Adrenal gland (tissue), 5 donors: Measurements from ENCODE around the gene CFAP57.

Source experiments
- POLR2A ChIP-seq, 2 donors: fragments of 450-650 bp; IDR thresholded peaks; one replicate each; pipeline ENCODE4 v1.6.1; 2017; ENCODE audit warnings: antibody characterized with exemption in 2 of 2, mild to moderate bottlenecking in 2 of 2, moderate library complexity in 1 of 2
- TF ChIP-seq, protein P1 (sequence below), 6 experiments: fragments of 450-650 bp in 4 of 6; fragments of 200-600 bp in 2 of 6; sonication (generic) in 1 of 6; IDR thresholded peaks; 1 replicate in 5 of 6; 2 replicates in 1 of 6; pipeline versions ENCODE4 v1.5.1 to v1.8.0; 2016 to 2021; ENCODE audit warnings: antibody characterized with exemption in 6 of 6, mild to moderate bottlenecking in 2 of 6, moderate library complexity in 1 of 6
- donor health status: DM: no; HTN: no; CAD: no.

DNA sequence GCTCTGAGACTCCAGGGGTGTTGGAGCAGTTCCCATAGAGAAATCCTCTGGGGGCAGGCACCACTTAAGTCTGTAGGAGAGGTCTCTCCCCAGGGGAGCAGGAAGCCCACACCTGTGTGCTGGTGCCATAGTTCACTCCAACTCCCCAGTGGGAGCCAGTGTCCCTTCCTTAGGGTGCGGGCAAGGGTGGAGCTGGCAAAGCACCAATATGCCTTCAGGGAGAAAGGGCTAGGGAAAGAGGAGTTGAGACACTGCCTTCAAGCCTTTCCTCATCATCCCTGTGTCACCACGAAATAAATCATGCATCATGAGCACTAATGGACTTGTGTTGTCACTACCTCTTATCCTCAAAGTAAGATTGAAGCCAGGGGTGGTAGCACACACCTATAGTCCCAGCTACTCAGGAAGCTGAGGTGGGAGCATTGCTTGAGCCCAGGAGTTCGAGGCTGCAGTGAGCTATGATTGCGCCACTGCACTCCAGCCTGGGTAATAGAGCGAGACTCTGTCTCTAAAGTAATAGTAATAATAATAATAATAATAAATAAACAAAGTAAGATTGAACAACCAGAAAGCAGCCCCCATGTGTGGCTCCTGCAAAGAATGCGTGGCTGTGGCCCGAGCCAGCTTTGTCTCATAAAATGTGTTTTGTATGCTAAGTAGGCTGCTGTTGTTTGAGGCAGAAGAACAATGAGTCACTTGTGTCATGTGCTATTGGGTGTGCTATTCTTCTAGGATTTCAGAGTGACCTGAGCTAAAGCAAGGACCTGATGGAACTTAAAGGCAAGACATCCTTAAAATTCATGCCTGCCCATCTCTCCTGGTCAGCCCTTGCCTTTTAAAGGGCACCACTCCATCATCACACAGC, 122.0 kb downstream of the CFAP57 start:
- TF ChIP-seq, protein P1, sequence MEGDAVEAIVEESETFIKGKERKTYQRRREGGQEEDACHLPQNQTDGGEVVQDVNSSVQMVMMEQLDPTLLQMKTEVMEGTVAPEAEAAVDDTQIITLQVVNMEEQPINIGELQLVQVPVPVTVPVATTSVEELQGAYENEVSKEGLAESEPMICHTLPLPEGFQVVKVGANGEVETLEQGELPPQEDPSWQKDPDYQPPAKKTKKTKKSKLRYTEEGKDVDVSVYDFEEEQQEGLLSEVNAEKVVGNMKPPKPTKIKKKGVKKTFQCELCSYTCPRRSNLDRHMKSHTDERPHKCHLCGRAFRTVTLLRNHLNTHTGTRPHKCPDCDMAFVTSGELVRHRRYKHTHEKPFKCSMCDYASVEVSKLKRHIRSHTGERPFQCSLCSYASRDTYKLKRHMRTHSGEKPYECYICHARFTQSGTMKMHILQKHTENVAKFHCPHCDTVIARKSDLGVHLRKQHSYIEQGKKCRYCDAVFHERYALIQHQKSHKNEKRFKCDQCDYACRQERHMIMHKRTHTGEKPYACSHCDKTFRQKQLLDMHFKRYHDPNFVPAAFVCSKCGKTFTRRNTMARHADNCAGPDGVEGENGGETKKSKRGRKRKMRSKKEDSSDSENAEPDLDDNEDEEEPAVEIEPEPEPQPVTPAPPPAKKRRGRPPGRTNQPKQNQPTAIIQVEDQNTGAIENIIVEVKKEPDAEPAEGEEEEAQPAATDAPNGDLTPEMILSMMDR (IDR thresholded peaks at IDR 0.05): no peak
- TF ChIP-seq POLR2A (IDR thresholded peaks at IDR 0.05): no peak
